Type B pancreatic cell (in vitro differentiated cells): ENCODE results near the gene TENM4. TPM values are rescaled to one million over a fixed set of nuclear protein-coding genes. Genes with fewer than 3 reads are reported as not detected.

Experiments used
- DNase-seq: peaks from one replicate; pipeline ENCODE4 v3.0.0; 2021; ENCODE audit warnings: mixed read lengths; ENCODE audit not compliant: unreplicated experiment; ENCODE audit errors: extremely low spot score
- H3K27ac Mint-ChIP-seq: 2 replicates; pipeline ENCODE4 v1.8.0; 2021; ENCODE audit warnings: mild to moderate bottlenecking, mixed read lengths
- H3K27me3 Mint-ChIP-seq: 2 replicates; pipeline ENCODE4 v1.8.0; 2021; ENCODE audit warnings: mixed read lengths
- H3K36me3 Mint-ChIP-seq: 2 replicates; pipeline ENCODE4 v1.8.0; 2021; ENCODE audit warnings: mixed read lengths
- H3K4me1 Mint-ChIP-seq: one replicate; pipeline ENCODE4 v1.8.0; 2021; ENCODE audit warnings: mixed read lengths; ENCODE audit not compliant: unreplicated experiment
- H3K4me3 Mint-ChIP-seq: 2 replicates; pipeline ENCODE4 v1.8.0; 2021; ENCODE audit warnings: mild to moderate bottlenecking, mixed read lengths
- H3K9me3 Mint-ChIP-seq: 2 replicates; pipeline ENCODE4 v1.8.0; 2021; ENCODE audit warnings: mixed read lengths
- CTCF ChIP-seq: fragments of 200-600 bp; sonication (generic); conservative IDR thresholded peaks from 2 replicates; pipeline ENCODE4 v1.5.0; 2021; ENCODE audit warnings: antibody characterized with exemption, mild to moderate bottlenecking
- total RNA-seq: library from RNA; stranded (reverse); gene quantifications from 2 replicates; pipeline ENCODE4 v1.2.1, GENCODE V29; 2021; ENCODE audit warnings: low replicate concordance

Gene TENM4
- total RNA-seq, 1 donor from 2014 or later, result 156 TPM

GRCh38 chr11:79434283-79434682 is 6.5 kb downstream of the TENM4 start:
- peaks cover 44% of the 10 kb centered on the region for H3K4me1 Mint-ChIP-seq
- no peak for TF ChIP-seq CTCF
- no peaks in the 10 kb centered on the region for H3K9me3 Mint-ChIP-seq
- no peaks in the 10 kb centered on the region for H3K36me3 Mint-ChIP-seq
- no peak overlapping the region for H3K4me3 Mint-ChIP-seq
- peaks cover 32% of the 10 kb centered on the region for H3K27me3 Mint-ChIP-seq
- DNase-seq, result no peak
- peak overlapping the region; percentile 59 for H3K27ac Mint-ChIP-seq

- peaks cover 25% of the 10 kb centered on the region for H3K27me3 Mint-ChIP-seq
- H3K4me3 Mint-ChIP-seq, result no peak overlapping the region
- no peaks in the 10 kb centered on the region for H3K36me3 Mint-ChIP-seq
- no peaks in the 10 kb centered on the region for H3K9me3 Mint-ChIP-seq
- no peak for DNase-seq
- no peak for TF ChIP-seq CTCF
- H3K4me1 Mint-ChIP-seq, result peaks cover 49% of the 10 kb centered on the region
- H3K27ac Mint-ChIP-seq, result no peak overlapping the region
Measured at GRCh38 chr11:79432138-79432537, 8.7 kb downstream of the TENM4 start.

DNA sequence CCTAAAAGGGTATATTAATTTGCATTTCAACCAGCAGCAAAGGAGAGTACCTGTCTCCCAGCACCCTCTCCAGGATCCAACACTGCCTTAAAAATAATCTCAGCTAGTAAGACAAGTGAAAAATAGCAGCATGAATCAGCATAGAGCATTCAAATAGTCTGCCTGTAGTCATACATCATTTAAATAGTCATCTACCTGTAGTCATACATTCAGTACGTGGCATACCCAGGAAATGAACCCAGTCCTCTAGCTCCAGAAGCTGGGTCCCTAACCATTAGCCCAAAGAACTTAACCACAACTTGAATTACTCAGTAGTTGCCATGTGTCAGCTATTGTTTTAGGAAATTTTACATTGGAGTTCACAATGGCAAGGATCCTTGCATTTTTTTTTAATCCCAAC is 9.3 kb downstream of the TENM4 start:
- H3K36me3 Mint-ChIP-seq, result peaks cover 2% of the 10 kb centered on the region
- H3K27me3 Mint-ChIP-seq, result peaks cover 19% of the 10 kb centered on the region
- H3K27ac Mint-ChIP-seq, result no peak overlapping the region
- no peak for TF ChIP-seq CTCF
- no peak overlapping the region for H3K4me3 Mint-ChIP-seq
- peaks cover 43% of the 10 kb centered on the region for H3K4me1 Mint-ChIP-seq
- H3K9me3 Mint-ChIP-seq, result no peaks in the 10 kb centered on the region
- no peak for DNase-seq

DNA sequence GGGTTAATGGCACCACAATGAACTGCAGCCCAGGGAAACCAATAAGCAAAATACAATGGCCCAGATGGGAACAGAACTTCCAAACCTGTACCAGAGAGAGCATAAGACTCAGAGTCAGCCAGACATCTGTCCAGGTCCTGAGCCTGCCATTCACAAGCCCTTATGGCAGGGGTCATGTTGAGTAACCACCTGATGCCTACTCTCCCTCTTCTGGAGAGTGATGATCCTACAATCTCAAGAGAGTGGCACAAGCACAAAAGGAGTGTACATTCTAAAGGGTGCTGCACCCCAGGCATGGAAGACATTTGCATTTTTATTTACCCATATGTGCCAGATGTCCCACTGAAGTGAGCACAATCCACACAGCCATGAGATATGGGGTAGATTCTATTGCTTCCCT is 10.6 kb downstream of the TENM4 start:
- no peak overlapping the region for H3K27ac Mint-ChIP-seq
- peaks cover 32% of the 10 kb centered on the region for H3K4me1 Mint-ChIP-seq
- DNase-seq, result no peak
- peaks cover 8% of the 10 kb centered on the region for H3K27me3 Mint-ChIP-seq
- peaks cover 11% of the 10 kb centered on the region for H3K36me3 Mint-ChIP-seq
- no peak for TF ChIP-seq CTCF
- no peak overlapping the region for H3K4me3 Mint-ChIP-seq
- no peaks in the 10 kb centered on the region for H3K9me3 Mint-ChIP-seq

GRCh38 chr11:79428406-79428805 is 12.4 kb downstream of the TENM4 start:
- Mint-ChIP-seq H3K4me1 (peaks cover 23% of the 10 kb centered on the region), H3K27me3 (no peaks in the 10 kb centered on the region), H3K27ac (no peak overlapping the region), H3K36me3 (peaks cover 11% of the 10 kb centered on the region), H3K4me3 (no peak overlapping the region), H3K9me3 (no peaks in the 10 kb centered on the region)
- no peak for TF ChIP-seq CTCF
- no peak for DNase-seq

DNA sequence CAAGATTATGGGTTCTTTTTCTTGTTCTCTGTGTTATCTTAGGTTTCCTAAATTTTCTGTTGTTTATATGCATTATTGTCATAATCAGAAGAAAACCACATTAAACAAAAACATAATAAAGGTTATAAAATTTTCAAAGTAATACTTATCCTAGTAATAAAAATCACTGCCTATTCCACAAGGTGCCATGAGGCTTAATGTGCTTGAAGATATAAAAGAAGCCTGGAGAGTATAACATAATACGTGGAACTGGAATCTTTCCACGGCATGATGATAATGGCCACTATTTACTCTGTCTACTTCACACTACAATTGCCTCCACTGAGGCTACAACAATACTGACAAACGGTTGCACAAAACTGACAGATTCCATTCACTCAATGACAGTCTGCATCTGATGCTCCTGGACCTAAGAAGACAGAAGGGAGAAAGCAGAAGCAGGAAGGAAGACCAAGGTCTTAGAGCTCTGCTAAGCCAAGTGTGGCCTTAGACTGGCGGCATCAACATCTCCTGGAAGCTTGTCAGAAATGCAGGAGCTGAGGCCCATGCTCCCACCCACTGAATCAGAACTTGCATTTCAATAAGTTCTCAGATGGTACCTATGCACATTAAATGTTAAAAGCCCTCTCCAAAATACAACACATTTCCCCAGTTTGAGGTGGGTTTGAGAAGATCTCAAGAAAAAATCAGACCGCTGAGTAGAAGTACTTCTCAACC is 13.1 kb downstream of the TENM4 start:
- no peak for TF ChIP-seq CTCF
- Mint-ChIP-seq H3K9me3 (no peaks in the 10 kb centered on the region), H3K4me1 (peaks cover 26% of the 10 kb centered on the region), H3K27me3 (no peaks in the 10 kb centered on the region), H3K36me3 (peaks cover 11% of the 10 kb centered on the region), H3K4me3 (no peak overlapping the region), H3K27ac (no peak overlapping the region)
- no peak for DNase-seq
